Heart left ventricle (tissue), 16 donors: ENCODE results near the gene GET3. TPM values are rescaled to one million over a fixed set of nuclear protein-coding genes. Genes with fewer than 3 reads are reported as not detected.

Source experiments
- ATAC-seq, 4 donors: fragments of 200-7000 bp; cut with Tn5 transposase; one replicate each; pipeline ENCODE4 v1.9.1; 2020 to 2022; ENCODE audit warnings: moderate library complexity in 4 of 4, mild to moderate bottlenecking in 3 of 4, moderate number of reproducible peaks in 1 of 4
- DNase-seq, 5 donors: peaks; one replicate each; pipeline ENCODE4 v3.0.0-alpha.2; 2020
- H3K27ac ChIP-seq, 12 donors: fragments of 200-600 bp; sonication (generic) in 4 of 12; one replicate each; pipeline versions ENCODE4 v1.5.0 to v1.8.0; 2016 to 2022; ENCODE audit warnings: mild to moderate bottlenecking in 2 of 12
- H3K27me3 ChIP-seq, 9 donors: fragments of 200-600 bp; sonication (generic) in 2 of 9; one replicate each; pipeline versions ENCODE4 v1.5.1 to v1.8.0; 2016 to 2022; ENCODE audit warnings: mild to moderate bottlenecking in 3 of 9
- H3K36me3 ChIP-seq, 9 donors: fragments of 200-600 bp; sonication (generic) in 2 of 9; one replicate each; pipeline versions ENCODE4 v1.5.0 to v1.8.0; 2018 to 2022; ENCODE audit warnings: mild to moderate bottlenecking in 2 of 9
- H3K4me1 ChIP-seq, 12 donors: fragments of 200-600 bp; sonication (generic) in 4 of 12; one replicate each; pipeline versions ENCODE4 v1.5.0 to v1.8.0; 2016 to 2022; ENCODE audit warnings: mild to moderate bottlenecking in 3 of 12
- H3K4me3 ChIP-seq, 12 donors: fragments of 200-600 bp; sonication (generic) in 4 of 12; one replicate each; pipeline versions ENCODE4 v1.5.0 to v1.8.0; 2017 to 2022; ENCODE audit warnings: mild to moderate bottlenecking in 9 of 12, moderate library complexity in 4 of 12
- H3K9me3 ChIP-seq, 12 donors: fragments of 200-600 bp; sonication (generic) in 4 of 12; one replicate each; pipeline versions ENCODE4 v1.5.0 to v1.8.0; 2016 to 2022; ENCODE audit warnings: mild to moderate bottlenecking in 1 of 12
- CTCF ChIP-seq, 12 donors: fragments of 200-600 bp; sonication (generic) in 4 of 12; IDR thresholded peaks; one replicate each; pipeline versions ENCODE4 v1.5.0 to v1.8.0; 2018 to 2022; ENCODE audit warnings: antibody characterized with exemption in 12 of 12, mild to moderate bottlenecking in 5 of 12
- POLR2A ChIP-seq, 2 donors: fragments of 450-650 bp; IDR thresholded peaks; one replicate each; pipeline ENCODE4 v1.6.1; 2017; ENCODE audit warnings: antibody characterized with exemption in 2 of 2, mild to moderate bottlenecking in 2 of 2, moderate library complexity in 2 of 2
- WGBS, 4 donors: extraction: QIAGEN DNeasy Blood & Tissue Kit in 2 of 4; methylation state at CpG; one replicate each; pipeline versions ENCODE4 v1.1.5 to v1.1.7; 2013 to 2018; 5-methylcytosine and 5-hydroxymethylcytosine counted together
- intact Hi-C, 10 donors: fragments of 100-400 bp; cut with DNase I; formaldehyde crosslinking; loops; one replicate each; pipeline versions ENCODE4 v1.11.1 to v1.14.2; 2022
- polyA plus RNA-seq, 2 donors: library from polyadenylated mRNA; stranded (reverse); fragments of 200-250 nt; gene quantifications; one replicate each; pipeline ENCODE4 v1.2.3, GENCODE V29; 2013
- total RNA-seq, 9 donors: library from RNA; depleted of rRNA in 2 of 9; stranded (reverse); fragments of >200 nt in 2 of 9; fragmentation: NEBNext Ultra II Directional in 3 of 9; extraction: Animal tissue kit (Norgen Biotek cat#: 25700) in 3 of 9; gene quantifications; one replicate each; pipeline versions ENCODE4 v1.1.0 to v1.2.4, GENCODE V29; 2016 to 2023
- donor health status: ischemic (EF 13 %, LVEDD 7.1; RV severe dilation, severe dysfunction).
- donor health status: healthy with polysubstance abuse.
- donor health status: DM: no; HTN: yes; CAD: no.
- donor health status: DM: no; HTN: no; CAD: no.
- donor health status: ischemic (EF 25% LVEDD 6.9; RV normal size, moderate dysfunction).
- donor health status: ischemic (EF 25% LVEDD 5.7; RV mildly dilated, moderate dysfunction).
- donor health status: healthy.
- donor health status: DM: yes; HTN: yes; CAD: no.
- donor health status: ischemic (EF 35%, LVEDD 5.7; RV mildly dilated, moderate dysfunction).
- donor health status: nonischemic (EF 11% LVEDD 7.7; RV severe dilation, severe dysfunction).
- donor health status: DM: yes; HTN: yes; CAD: no.
- donor health status: PGD.
- donor health status: ischemic (EF 29% LVEDD 5.4; RV normal size, mild dysfunction).
- donor health status: nonischemic (EF 23%, LVEDD 6.1; RV moderate dilation, normal function).

The GET3 gene
- total and polyA plus RNA-seq, 11 donors, result 54.3 to 133 (median 62.9) TPM

- Histone ChIP-seq H3K27me3 (no peaks in the 10 kb centered on the region), H3K27ac (peak overlapping the region; percentile 31 to 98 (median 92)), H3K4me1 (peaks cover 0 to 68% (median 26%) of the 10 kb centered on the region in 12 donors), H3K36me3 (peaks cover 0 to 23% (median 5%) of the 10 kb centered on the region in 9 donors), H3K4me3 (no peak overlapping the region), H3K9me3 (no peaks in the 10 kb centered on the region)
- WGBS, 4 donors, result 42 to 64% (median 55%) methylated on average over 2 of the region's 2 CpGs
- ATAC-seq (peak; percentile 25 to 44 (median 34)), DNase-seq (peak in 3 of 5 donors; percentile 54 to 75 (median 59))
- no peak for TF ChIP-seq POLR2A (IDR thresholded peaks at IDR 0.05)
- peak; percentile 11 to 59 (median 36) for TF ChIP-seq CTCF (IDR thresholded peaks at IDR 0.05)
- intact Hi-C loops, result no loop called here
Observed at GRCh38 chr19:12773571-12773970, 36.3 kb downstream of the GET3 start.

GRCh38 chr19:12774588-12775555, 37.6 kb downstream of the GET3 start, which contains the start of gene HOOK2:
Gene HOOK2 (minus strand): TSS chr19:12775552. CDS start chr19:12775449, 103 bp downstream.
- Histone ChIP-seq H3K36me3 (peaks cover 0 to 14% (median 5%) of the 10 kb centered on the region in 9 donors), H3K9me3 (no peaks in the 10 kb centered on the region), H3K27ac (peak within 1 kb of the TSS; percentile 82 to 98 (median 92)), H3K4me3 (peak within 1 kb of the TSS; percentile 49 to 89 (median 74)), H3K27me3 (no peaks in the 10 kb centered on the region), H3K4me1 (peaks cover 0 to 79% (median 38%) of the 10 kb centered on the region in 12 donors)
- intact Hi-C loops, result loop anchor here in 2 of 10 donors (1.0 to 2.0 kb wide), 2 partner anchors 38 to 40 kb away; partner anchors contain the start of genes GET3 (in 1 of the 2) and TRIR (in 1 of the 2)
- ATAC-seq (peak in 1 of 4 donors; percentile 0), DNase-seq (peak in 3 of 5 donors; percentile 57 to 79 (median 66))
- TF ChIP-seq POLR2A (IDR thresholded peaks at IDR 0.05) (peak; percentile 49 to 59), CTCF (IDR thresholded peaks at IDR 0.05) (no peak)
- 18 to 43% (median 21%) methylated on average over 21 to 58 of the region's 58 CpGs for WGBS, 4 donors

- no peaks in the 10 kb centered on the region for H3K9me3 ChIP-seq
- H3K36me3 ChIP-seq, result peaks cover 0 to 2% (median 0%) of the 10 kb centered on the region in 9 donors
- ATAC-seq (peak; percentile 27 to 52 (median 40)), DNase-seq (peak; percentile 83 to 91 (median 87))
- H3K4me1 ChIP-seq, result peaks cover 0 to 64% (median 49%) of the 10 kb centered on the region in 12 donors
- TF ChIP-seq POLR2A (IDR thresholded peaks at IDR 0.05) (peak in 1 of 2 donors; percentile 15), CTCF (IDR thresholded peaks at IDR 0.05) (peak; percentile 93 to 98 (median 97))
- 10 to 12% (median 11%) methylated on average over 43 of the region's 43 CpGs for WGBS, 4 donors
- H3K4me3 ChIP-seq, result peak overlapping the region; percentile 41 to 83 (median 68)
- H3K27ac ChIP-seq, result peak overlapping the region; percentile 78 to 99 (median 94)
- intact Hi-C loops, result loop anchor here (1.0 to 2.0 kb wide), 4 partner anchors 15 to 19 kb away; no protein-coding TSS in a partner anchor
- H3K27me3 ChIP-seq, result no peaks in the 10 kb centered on the region
Observed at GRCh38 chr19:12777217-12778016, 40.1 kb downstream of the GET3 start.
